Astrocyte (in vitro differentiated cells and primary cell): Measurements from ENCODE around the gene KLK5. TPM values are rescaled to one million over a fixed set of nuclear protein-coding genes. Genes with fewer than 3 reads are reported as not detected.

Source experiments
- DNase-seq: peaks from one replicate; pipeline ENCODE4 v3.0.0-alpha.2; 2010; ENCODE audit warnings: low read depth
- FAIRE-seq: peaks from 2 replicates; lab custom pipeline; 2011; peaks lifted over from hg19 to GRCh38; lab: Jason Lieb, UNC
- H2AFZ ChIP-seq: 2 replicates; pipeline ENCODE4 v1.6.0; 2012; ENCODE audit warnings: low read depth, low read length, inconsistent platforms
- H3K27ac ChIP-seq: 2 replicates; pipeline ENCODE4 v1.5.1; 2011; ENCODE audit warnings: low read depth, low read length, inconsistent platforms
- H3K27me3 ChIP-seq: 2 replicates; pipeline ENCODE4 v1.6.0; 2011; ENCODE audit warnings: low read length, inconsistent platforms; ENCODE audit not compliant: insufficient read depth
- H3K36me3 ChIP-seq: 2 replicates; pipeline ENCODE4 v1.5.1; 2011; ENCODE audit warnings: low read length, inconsistent platforms; ENCODE audit not compliant: insufficient read depth
- H3K4me1 ChIP-seq: 2 replicates; pipeline ENCODE4 v1.5.1; 2011; ENCODE audit warnings: low read length, inconsistent platforms; ENCODE audit not compliant: insufficient read depth
- H3K4me2 ChIP-seq: 2 replicates; pipeline ENCODE4 v1.6.0; 2012; ENCODE audit warnings: low read length, inconsistent platforms
- H3K4me3 ChIP-seq: 2 replicates; pipeline ENCODE4 v1.5.1; 2011; ENCODE audit warnings: low read depth, mild to moderate bottlenecking, low read length, inconsistent platforms; ENCODE audit not compliant: insufficient read depth
- H3K79me2 ChIP-seq: 2 replicates; pipeline ENCODE4 v1.6.0; 2012; ENCODE audit warnings: mild to moderate bottlenecking, low read length, inconsistent platforms; ENCODE audit not compliant: insufficient read depth
- H3K9ac ChIP-seq: 2 replicates; pipeline ENCODE4 v1.6.0; 2012; ENCODE audit warnings: mild to moderate bottlenecking, low read length, inconsistent platforms
- H3K9me3 ChIP-seq: 2 replicates; pipeline ENCODE4 v1.5.1; 2012; ENCODE audit warnings: low read depth, mild to moderate bottlenecking, low read length, inconsistent platforms; ENCODE audit not compliant: insufficient read depth
- H4K20me1 ChIP-seq: 2 replicates; pipeline ENCODE4 v1.6.0; 2012; ENCODE audit warnings: low read length, inconsistent platforms; ENCODE audit not compliant: insufficient read depth
- H3K27ac Mint-ChIP-seq: one replicate; pipeline ENCODE4 v1.8.0; 2021; ENCODE audit warnings: mild to moderate bottlenecking, mixed read lengths; ENCODE audit not compliant: unreplicated experiment
- H3K27me3 Mint-ChIP-seq: one replicate; pipeline ENCODE4 v1.8.0; 2021; ENCODE audit warnings: low read depth, mixed read lengths; ENCODE audit not compliant: unreplicated experiment
- H3K36me3 Mint-ChIP-seq: one replicate; pipeline ENCODE4 v1.8.0; 2021; ENCODE audit warnings: low read depth, mixed read lengths; ENCODE audit not compliant: unreplicated experiment
- H3K4me1 Mint-ChIP-seq: one replicate; pipeline ENCODE4 v1.8.0; 2021; ENCODE audit warnings: low read depth, mixed read lengths; ENCODE audit not compliant: unreplicated experiment
- H3K4me3 Mint-ChIP-seq: one replicate; pipeline ENCODE4 v1.8.0; 2021; ENCODE audit warnings: mild to moderate bottlenecking, moderate library complexity, mixed read lengths; ENCODE audit not compliant: unreplicated experiment
- H3K9me3 Mint-ChIP-seq: one replicate; pipeline ENCODE4 v1.8.0; 2021; ENCODE audit warnings: mild to moderate bottlenecking, mixed read lengths; ENCODE audit not compliant: unreplicated experiment
- EZH2 ChIP-seq: IDR thresholded peaks from 2 replicates; pipeline ENCODE4 v1.6.1; 2012; ENCODE audit warnings: mild to moderate bottlenecking, low read length, inconsistent platforms; ENCODE audit not compliant: insufficient read depth
- total RNA-seq: library from RNA; stranded (reverse); gene quantifications from 2 replicates; pipeline ENCODE4 v1.2.1, GENCODE V29; 2021
- TF ChIP-seq, protein P1 (sequence below): IDR thresholded peaks from 2 replicates; pipeline ENCODE4 v1.5.1; 2011; ENCODE audit warnings: low read depth, mild to moderate bottlenecking, inconsistent platforms, low read length, moderate library complexity; ENCODE audit not compliant: insufficient read depth

The KLK5 gene
- total RNA-seq, 1 donor from 2014 or later: not detected

DNA sequence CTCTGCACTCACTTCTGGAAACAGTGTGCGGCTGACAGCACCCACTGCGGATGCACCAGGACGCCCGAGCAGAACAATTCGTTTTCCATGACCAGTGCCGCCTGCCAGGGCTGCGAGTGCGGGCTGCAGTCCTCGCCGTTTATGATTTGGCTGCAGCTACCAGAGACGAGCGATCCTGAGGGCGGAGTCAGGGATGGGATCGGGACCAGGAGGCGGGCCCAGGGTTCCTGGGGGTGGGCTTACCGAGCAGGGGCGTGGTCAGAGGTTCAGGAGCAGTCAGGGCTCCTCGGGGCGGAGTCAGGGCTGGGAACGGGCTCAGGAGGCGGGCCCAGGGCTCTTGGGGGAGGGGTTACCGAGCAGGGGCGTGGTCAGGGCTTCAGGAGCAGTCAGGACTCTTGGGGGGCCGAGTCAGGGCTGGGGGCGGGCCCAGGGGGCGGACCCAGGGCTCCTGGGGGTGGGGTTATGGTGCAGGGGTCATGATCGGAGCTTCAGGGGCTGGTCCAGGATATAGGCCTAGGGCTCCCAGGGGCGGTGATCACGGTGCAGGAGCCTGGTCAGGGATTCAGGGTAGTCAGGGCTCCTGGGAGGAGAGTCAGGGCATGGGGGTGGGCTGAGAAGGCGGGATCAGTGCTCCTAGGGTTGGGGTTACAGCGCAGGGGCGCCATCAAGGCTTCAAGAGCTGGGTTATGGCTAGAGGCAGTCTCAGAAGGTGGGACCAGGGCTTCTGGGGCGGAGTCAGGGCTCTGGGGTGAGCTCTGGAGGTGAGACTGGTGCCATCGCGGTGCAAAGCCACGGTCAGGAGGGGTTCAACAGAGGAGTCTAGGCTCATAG is 43.4 kb downstream of the KLK5 start:
- no peak for DNase-seq
- Histone ChIP-seq H3K27ac (no peak overlapping the region), H3K79me2 (no peaks in the 10 kb centered on the region), H3K4me1 (no peaks in the 10 kb centered on the region), H3K4me2 (no peak overlapping the region), H3K27me3 (peaks cover 5% of the 10 kb centered on the region), H4K20me1 (no peaks in the 10 kb centered on the region), H3K36me3 (no peaks in the 10 kb centered on the region), H2AFZ (no peak overlapping the region), H3K9me3 (no peaks in the 10 kb centered on the region), H3K4me3 (no peak overlapping the region), H3K9ac (no peak overlapping the region)
- no peak overlapping the region for H3K27ac Mint-ChIP-seq
- no peaks in the 10 kb centered on the region for H3K36me3 Mint-ChIP-seq
- peak overlapping the region; percentile 34 for H3K4me3 Mint-ChIP-seq
- H3K4me1 Mint-ChIP-seq: no peaks in the 10 kb centered on the region
- H3K9me3 Mint-ChIP-seq: peaks cover 3% of the 10 kb centered on the region
- TF ChIP-seq EZH2: no peak
- TF ChIP-seq, protein P1, sequence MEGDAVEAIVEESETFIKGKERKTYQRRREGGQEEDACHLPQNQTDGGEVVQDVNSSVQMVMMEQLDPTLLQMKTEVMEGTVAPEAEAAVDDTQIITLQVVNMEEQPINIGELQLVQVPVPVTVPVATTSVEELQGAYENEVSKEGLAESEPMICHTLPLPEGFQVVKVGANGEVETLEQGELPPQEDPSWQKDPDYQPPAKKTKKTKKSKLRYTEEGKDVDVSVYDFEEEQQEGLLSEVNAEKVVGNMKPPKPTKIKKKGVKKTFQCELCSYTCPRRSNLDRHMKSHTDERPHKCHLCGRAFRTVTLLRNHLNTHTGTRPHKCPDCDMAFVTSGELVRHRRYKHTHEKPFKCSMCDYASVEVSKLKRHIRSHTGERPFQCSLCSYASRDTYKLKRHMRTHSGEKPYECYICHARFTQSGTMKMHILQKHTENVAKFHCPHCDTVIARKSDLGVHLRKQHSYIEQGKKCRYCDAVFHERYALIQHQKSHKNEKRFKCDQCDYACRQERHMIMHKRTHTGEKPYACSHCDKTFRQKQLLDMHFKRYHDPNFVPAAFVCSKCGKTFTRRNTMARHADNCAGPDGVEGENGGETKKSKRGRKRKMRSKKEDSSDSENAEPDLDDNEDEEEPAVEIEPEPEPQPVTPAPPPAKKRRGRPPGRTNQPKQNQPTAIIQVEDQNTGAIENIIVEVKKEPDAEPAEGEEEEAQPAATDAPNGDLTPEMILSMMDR: no peak
- FAIRE-seq: no peak
- H3K27me3 Mint-ChIP-seq: peaks cover 61% of the 10 kb centered on the region

DNA sequence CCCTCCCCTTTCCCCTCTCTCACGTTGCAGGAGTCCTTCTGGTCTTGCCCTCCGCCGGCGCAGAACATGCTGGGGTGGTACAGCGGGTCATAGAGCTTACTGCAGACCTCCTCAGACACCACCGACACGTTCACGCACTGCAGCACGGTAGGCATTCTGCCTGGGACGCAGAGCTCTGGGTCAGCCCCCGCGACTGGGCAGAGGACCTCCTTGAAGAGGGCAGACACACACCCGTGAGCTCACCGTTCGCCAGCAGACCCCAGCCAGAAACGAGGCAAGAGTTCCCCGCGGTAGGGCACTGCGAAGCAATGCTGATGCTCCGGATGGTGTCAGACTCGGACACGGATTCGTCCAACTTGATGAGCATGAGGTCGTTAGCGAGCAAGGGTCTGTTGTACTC is 44.5 kb downstream of the KLK5 start:
- peaks cover 61% of the 10 kb centered on the region for H3K27me3 Mint-ChIP-seq
- Histone ChIP-seq H3K36me3 (no peaks in the 10 kb centered on the region), H3K4me3 (no peak overlapping the region), H3K27ac (no peak overlapping the region), H2AFZ (no peak overlapping the region), H3K27me3 (peaks cover 5% of the 10 kb centered on the region), H3K79me2 (no peaks in the 10 kb centered on the region), H4K20me1 (no peaks in the 10 kb centered on the region), H3K4me1 (no peaks in the 10 kb centered on the region), H3K9me3 (no peaks in the 10 kb centered on the region), H3K4me2 (no peak overlapping the region), H3K9ac (no peak overlapping the region)
- H3K4me1 Mint-ChIP-seq: no peaks in the 10 kb centered on the region
- H3K36me3 Mint-ChIP-seq: no peaks in the 10 kb centered on the region
- H3K9me3 Mint-ChIP-seq: peaks cover 3% of the 10 kb centered on the region
- TF ChIP-seq, protein P1: no peak
- no peak for TF ChIP-seq EZH2
- no peak for DNase-seq
- H3K27ac Mint-ChIP-seq: no peak overlapping the region
- H3K4me3 Mint-ChIP-seq: no peak overlapping the region
- FAIRE-seq: no peak

DNA sequence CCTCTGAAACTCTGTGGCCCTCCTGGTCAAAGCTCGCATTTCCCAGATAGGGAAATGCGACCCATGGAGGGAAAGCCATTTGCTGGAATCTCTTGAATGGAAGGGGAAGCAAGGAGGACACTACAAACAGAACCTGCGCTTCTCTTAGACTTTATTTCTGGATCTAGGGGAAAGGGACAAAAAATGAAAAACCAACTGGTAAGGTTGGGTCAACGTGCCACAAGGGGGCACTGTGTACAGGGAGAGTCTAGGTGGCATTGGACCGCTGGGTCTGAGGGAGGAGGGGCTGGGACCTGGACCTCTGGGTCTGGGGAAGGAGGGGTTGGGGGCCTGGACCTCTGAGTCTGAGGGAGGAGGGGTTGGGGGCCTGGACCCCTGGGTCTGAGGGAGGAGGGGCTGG is 46.6 kb downstream of the KLK5 start:
- Histone ChIP-seq H3K9me3 (no peaks in the 10 kb centered on the region), H3K4me2 (no peak overlapping the region)

More for the DNA sequence above, 46.6 kb downstream of the KLK5 start:
- no peaks in the 10 kb centered on the region for H3K4me1 ChIP-seq
- no peak for DNase-seq
- peaks cover 2% of the 10 kb centered on the region for H3K27me3 ChIP-seq
- no peaks in the 10 kb centered on the region for H3K36me3 ChIP-seq
- no peak overlapping the region for H3K27ac ChIP-seq
- no peak overlapping the region for H3K9ac ChIP-seq
- Mint-ChIP-seq H3K4me1 (no peaks in the 10 kb centered on the region), H3K27me3 (peaks cover 54% of the 10 kb centered on the region), H3K9me3 (peaks cover 3% of the 10 kb centered on the region), H3K4me3 (no peak overlapping the region), H3K36me3 (no peaks in the 10 kb centered on the region), H3K27ac (no peak overlapping the region)
- no peak for FAIRE-seq
- no peaks in the 10 kb centered on the region for H4K20me1 ChIP-seq
- H3K4me3 ChIP-seq: no peak overlapping the region
- TF ChIP-seq EZH2: no peak
- TF ChIP-seq, protein P1: peak; percentile 4
- no peak overlapping the region for H2AFZ ChIP-seq
- no peaks in the 10 kb centered on the region for H3K79me2 ChIP-seq
